ENCODE data around the gene FIS1.
"Not testable (repeated sequence)": the region's sequence is repeated elsewhere in the genome, so short reads cannot be mapped to it uniquely, and the experiment has no call there.

FIS1 gene

DNA sequence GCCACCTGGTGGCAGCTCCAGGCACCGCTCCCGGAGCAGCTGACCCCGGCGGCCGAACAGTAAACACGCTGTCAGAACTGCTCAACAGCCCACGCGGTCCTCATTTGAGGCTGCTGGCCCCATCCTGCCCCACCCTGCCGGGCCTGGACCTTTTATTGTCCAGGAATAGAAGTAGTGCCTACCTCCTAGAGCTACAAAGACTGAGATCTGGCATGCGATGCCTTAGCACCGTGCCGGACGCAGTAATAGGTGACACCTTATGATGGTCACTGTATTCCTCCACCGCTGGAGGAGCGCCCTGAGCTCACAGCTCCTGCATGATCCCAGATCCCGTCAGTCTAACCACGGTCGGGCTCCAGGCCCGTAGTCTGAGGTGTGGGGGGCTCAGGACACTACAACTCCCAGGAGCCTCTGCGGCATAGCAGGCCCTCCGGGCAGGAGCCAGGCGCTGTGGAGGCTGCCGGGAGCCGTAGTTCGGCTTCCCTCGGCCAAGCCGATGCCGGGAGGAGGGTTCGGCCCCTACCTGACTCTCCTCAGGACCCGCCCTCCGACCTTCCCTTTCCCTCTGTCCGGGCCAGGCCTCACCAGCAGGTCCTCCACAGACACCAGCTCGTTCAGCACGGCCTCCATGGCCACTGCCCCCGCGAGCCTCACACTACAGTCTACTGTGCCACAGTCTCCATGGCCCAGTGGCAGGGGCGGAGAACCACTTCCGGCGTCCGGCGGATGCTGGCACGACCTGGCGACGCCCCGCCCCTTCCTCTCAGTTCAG is at the start of gene FIS1:
Gene FIS1 (minus strand): TSS at position 707 of the 772 bp plus-strand sequence. CDS start 77 bp downstream, at position 630.
- peak; percentile 79 for DNase-seq (ENCODE audit: low read depth)

DNA sequence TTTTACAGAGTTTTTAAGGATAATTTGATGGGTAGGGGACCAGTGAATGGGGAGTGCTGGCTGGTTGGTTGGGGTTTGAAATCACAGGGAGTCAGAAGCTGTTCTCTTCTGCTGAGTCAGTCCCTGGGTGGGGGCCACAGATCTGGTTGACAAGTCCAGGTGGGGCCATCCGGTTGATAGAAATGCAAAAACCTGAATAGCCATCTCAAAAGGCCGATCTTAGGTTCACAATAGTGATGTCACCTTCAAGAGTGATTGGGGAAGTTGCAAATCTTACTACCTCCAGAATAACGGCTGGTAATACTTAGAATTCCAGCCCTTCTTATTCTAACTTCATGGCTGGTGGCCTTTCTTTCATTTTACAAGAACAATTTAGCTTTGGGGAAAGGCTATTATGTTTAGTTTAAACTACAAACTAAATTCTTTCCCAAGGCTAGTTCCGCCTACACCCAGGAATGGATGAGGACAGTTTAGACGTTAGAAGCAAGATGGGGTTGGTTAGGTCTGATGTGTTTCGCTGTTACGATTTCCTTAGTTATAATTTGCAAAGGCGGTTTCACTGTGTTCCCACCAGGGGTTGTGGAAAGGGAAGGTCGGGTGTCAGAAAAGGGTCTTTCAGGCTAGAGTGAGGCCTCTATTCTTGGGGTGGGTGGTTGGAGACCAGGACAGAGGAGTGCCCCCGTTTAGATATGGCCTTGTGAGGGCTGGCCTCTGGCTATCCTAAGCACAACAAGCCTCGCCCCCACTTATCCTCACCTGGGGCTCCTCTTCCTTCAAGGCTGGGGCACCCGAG is 49.4 kb upstream of the FIS1 start:
- DNase-seq (ENCODE audit: low read depth) = no peak

DNA sequence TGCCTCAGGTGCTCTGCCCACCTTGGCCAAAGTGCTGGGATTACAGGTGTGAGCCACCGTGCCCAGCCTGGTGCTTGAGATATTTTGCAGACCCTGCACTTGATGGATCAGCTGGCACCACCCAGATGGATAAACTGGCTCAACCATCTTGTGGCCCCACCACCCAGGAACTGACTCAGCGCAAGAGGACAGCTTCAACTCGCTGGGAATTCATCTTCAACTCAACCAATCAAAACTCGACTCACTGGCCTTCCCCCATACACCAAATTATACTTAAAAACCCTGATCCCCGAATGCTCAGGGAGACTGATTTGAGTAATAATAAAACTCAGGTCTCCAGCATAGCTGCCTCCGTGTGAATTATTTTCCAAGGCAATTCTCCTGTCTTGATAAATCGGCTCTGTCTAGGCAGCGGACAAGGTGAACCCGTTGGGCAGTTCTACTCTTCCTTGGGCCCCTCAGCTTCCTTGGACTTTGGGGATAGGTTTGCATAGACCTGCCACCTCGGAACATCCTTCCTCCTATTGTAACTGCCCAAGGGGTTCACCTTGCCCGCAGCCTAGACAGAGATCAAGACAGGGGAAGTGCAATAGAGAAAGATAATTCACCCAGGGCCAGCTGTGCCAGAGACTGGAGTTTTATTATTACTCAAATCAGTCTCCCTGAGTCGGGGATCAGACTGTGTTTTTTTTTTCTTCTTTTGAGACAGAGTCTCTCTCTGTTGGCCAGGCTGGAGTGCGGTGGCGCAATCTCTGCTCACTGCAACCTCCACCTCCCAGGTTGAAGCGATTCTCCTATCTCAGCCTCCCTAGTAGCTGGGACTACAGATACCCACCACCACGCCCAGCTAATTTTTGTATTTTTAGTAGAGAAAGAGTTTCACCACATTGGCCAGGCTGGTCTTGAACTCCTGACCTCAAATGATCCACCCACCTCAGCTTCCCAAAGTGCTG is 48.5 kb upstream of the FIS1 start:
- not testable (repeated sequence) for DNase-seq (ENCODE audit: low read depth)

DNA sequence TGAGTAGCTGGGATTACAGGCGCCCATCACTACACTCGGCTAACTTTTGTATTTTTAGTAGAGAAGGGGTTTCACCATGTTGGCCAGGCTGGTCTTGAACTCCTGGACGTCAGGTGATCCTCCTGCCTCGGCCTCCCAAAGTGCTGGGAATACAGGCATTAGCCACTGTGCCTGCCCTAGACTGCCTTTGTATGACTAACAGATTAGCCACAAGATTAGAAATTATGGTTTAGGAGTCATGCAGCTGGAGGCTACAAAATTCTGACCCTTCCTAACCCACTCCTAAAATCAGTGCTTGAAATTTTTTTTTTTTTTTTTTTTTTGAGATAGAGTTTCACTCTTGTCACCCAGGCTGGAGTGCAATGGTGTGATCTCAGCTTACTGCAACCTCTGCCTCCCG is 47.7 kb upstream of the FIS1 start:
- not testable (repeated sequence) for DNase-seq (ENCODE audit: low read depth)

DNA sequence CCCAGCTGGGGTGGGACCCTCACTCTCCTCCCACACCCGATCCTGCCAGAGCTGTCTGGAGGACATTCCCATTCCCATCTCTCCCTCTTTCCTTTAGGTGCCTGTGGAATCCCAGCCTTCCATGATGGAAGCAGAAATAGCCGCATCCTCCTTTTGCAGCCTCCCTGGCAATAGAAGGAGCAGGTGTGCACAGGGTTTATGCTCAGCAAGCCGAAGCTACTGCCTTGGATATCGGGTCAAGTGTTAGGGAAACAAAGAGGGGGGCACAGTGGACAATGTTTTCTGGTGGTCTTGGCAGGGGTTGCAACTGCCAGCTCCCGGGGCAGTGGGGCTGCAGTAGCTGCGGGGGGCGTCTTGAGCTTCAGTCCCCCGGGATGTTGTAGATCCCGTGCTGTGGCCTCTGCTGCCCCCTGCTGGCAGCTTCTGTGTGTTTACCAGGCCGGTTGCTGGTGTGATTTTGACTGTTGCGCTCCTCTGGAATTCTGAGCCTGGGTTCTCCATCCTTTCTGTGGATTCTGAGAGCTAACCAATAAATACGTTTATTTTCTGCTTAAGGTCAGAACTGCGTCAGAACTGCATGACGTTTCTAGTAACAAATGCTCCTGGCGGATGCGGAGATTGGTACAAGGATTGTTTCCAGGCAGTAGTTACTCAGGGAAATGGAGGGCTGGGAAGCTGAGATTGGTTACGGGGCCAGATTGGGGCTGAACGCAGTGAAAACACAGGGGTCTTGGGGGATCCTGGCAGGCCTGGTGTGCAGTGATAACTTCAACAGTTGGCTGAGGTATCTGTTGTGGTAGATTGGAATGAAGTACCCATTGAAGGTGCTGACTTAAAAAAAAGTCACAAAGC is 45.5 kb upstream of the FIS1 start:
- DNase-seq (ENCODE audit: low read depth) = peak; percentile 44

DNA sequence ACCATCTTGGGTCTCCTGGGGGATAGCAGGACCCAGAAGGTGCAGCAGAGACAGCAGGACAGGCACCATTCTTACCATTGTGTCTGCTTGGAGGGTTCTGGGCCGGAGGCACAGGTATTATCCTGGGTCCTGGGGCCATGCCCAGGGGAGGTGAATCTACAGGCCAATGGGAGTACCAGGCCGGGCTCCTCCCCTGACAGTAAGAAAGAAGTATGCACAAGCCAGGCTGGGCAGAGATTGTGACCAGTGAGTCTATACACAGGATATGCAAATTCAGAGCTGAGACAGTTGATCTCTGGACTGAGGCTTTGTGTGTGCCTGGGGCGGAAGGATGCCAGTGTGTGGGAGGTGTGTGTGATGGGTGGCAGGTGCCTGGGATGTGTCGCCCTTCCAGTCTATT is 44.8 kb upstream of the FIS1 start:
- DNase-seq (ENCODE audit: low read depth) = not testable (repeated sequence)

DNA sequence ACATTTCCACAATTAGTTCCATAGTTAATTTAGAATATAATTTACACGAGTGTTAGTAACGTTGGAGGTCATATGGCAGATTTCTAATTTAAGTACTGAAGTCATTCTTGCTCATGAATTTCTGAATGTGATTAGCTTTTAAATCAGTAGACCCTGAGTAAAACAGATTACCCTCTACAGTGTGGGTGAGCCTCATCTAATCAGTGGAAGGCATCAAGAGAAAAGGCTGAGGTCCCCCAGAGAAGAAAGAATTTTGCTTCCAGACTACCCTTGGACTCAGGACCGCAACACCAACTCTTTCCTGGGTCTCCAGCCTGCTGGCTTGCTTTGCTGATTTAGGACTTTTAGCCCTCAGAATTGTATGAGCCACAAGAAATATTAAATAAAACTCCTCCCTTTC is 43.6 kb upstream of the FIS1 start:
- no peak for DNase-seq (ENCODE audit: low read depth)

DNA sequence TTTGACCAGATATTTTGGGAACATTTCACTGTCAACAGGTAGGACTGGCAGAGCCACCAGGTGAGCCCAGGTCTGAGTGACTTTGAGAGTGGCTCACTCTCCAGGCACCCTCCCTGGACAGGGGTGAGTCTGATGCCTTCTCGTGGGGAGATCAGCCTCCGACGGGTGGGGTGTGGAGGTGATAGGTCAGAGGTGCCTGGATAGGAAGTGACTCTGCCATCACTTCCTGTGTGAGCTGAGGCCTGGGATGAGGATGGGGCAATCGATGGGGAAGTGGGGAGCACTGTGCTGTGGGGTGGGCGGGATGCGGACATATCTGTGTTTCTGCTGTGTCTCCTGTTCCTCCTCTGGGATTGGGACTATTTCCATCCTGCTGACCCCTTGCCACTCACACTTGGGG is 42.2 kb upstream of the FIS1 start:
- DNase-seq (ENCODE audit: low read depth) = no peak

DNA sequence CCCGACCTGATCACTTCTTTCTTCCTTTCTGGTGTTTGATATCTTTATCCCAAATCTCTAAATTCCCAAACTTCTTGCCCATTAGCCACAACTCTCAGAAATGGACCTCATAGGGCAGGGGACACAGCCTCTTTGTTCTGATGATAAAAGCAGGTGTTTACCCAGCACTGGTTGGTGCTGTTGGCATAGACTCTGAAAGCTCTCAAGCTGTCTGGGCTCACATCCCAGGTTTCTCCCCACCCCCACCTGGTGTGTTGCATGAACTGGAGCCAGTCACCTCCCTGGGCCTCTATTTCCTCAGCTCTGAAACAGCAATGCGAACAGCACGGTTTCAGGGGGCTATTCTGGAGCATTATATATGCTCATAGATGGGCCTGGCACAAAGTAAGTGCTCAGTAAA is 41.0 kb upstream of the FIS1 start:
- DNase-seq (ENCODE audit: low read depth) = not testable (repeated sequence)

DNA sequence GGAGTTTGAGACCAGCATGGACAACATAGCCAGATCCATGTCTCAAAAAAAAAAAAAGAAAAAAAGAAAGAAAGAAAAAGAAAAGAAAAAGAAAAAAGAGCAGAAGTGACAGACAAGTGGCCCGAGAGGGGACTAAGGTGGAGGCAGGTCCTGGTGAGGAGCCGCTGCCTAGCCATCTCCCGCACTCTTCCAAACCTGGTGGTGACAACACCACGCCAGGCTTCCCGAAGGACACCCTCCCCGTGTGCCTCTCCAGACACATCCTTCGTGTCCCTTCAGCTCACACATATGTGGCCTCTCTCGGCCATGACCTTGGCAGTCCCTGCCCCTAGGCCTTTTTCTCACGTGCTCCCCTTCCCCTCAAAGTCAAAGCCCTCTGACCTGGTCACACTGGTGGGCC is 40.3 kb upstream of the FIS1 start:
- no peak for DNase-seq (ENCODE audit: low read depth)

DNA sequence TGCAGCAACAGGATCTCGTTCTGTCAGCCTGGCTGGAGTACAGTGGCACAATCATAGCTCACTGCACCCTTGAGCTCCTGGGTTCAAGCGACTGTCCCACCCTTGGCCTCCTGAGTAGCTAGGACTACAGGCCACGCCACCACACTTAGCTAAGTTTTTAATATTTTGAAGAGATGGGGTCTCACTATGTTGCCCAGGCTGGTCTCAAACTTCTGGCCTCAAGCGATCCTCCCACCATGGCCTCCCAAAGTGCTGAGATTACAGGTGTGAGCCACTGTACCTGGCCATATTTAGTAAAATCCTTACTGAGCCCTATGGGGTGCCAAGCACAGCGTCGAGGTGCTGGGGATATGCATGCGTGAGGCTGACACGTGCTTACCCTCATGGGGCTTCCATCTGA is 36.0 kb upstream of the FIS1 start:
- not testable (repeated sequence) for DNase-seq (ENCODE audit: low read depth)

DNA sequence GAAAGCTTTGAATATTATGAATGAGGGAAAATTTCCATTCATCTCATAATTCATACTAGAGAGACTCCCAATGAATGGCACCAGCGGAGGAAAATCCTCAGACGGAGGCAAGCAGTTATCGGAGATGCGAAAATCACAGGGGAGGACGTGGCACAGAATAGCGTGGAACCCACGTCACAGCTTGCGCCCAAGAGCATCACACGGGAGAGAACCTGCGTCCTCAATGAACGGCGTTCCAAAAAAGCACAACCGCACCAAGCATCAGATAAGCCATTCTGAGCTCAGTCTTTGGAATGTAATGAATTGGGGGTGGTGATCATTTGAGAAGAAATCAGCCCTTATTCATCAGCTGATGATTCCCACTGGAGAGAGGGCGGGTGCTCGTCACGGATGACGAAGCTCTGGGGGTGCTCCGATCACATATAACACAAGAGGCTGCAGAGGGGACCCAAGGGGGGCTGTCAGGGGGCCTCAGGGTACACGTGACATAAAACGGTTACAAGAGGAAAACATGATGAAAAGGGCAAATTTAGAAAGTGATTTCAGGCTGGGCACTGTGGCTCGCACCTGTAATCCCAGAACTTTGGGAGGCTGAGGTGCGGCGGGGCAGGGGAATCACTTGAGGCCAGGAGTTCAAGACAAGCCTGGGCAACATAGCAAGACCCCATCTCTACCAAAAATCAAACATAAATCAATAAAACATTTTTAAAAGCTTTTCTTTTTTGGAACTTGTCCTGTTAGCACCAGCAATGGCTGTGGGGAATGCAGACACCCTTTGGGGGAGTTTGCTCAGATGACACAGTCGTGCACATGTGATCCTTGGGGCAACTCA is 33.8 kb upstream of the FIS1 start:
- no peak for DNase-seq (ENCODE audit: low read depth)

DNA sequence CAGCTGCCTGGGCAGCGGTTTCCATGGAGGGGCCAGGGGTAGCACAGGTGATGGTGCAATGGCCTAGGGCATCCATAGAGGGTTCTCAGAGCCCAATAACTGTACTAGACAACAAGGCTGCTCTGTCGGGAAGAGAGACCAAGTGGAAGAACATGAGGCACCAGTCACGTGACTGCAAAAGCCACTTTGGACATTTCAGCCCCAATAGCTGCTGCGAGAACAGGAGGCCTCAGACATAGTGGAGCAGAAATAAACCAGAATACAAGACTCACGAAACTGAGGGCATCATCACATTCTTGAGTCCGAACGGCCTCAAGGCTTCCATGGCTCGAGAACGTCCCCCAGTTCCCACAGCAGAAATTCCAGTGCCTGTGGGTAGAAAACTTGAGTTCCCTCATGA is 32.3 kb upstream of the FIS1 start:
- no peak for DNase-seq (ENCODE audit: low read depth)

DNA sequence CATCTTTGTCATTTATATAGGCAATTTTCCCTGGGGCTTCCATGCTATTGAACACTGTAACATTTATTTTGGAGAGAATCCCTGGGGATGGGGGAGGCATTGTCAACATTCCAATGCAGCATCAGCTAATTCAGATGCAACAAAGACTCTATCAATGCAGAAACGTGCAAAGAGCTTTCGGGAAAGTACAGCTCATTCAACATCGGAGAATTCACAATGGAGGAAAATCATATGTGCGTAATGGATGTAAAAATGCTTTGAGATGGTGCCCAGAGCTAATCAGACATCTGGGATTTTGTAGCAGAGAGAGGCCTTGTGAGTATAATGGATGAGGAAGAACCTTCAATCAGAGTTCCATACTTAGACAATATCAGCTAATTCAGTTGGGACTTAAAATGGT is 28.3 kb upstream of the FIS1 start:
- no peak for DNase-seq (ENCODE audit: low read depth)

DNA sequence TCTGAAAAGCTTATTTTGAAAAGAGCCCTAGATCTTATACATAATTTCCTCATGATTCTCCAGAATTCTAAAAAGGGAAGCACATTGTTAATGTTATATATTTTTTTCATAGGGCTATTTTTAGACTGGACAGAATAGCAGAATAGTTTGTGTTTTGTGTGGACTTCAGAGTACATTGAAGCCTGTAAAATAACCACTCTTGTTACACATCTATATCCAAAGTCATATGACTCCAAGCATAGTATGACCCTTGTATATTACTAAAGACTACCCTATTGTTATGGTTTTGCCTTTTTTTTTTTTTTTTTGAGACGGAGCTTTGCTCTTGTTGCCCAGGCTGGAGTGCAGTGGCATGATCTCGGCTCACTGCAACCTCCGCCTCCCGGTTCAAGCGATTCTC is 26.1 kb upstream of the FIS1 start:
- no peak for DNase-seq (ENCODE audit: low read depth)

DNA sequence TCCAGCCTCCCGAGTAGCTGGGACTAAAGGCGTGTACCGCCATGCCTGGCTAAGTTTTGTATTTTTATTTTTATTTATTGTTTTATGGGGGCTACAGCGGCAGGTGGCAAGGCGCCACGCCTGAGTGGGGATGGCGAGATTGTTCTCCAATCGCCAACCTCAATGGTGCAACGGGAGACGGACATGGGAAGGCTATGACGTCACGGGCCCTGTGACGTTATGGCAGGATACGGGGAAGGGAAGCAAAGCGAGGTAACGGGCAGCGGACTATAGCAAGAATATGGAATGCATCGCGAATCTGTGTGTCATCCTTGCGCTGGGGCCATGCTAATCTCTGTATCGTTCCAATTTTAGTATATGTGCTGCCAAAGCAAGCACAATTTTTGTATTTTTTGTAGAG is 24.8 kb upstream of the FIS1 start:
- no peak for DNase-seq (ENCODE audit: low read depth)

DNA sequence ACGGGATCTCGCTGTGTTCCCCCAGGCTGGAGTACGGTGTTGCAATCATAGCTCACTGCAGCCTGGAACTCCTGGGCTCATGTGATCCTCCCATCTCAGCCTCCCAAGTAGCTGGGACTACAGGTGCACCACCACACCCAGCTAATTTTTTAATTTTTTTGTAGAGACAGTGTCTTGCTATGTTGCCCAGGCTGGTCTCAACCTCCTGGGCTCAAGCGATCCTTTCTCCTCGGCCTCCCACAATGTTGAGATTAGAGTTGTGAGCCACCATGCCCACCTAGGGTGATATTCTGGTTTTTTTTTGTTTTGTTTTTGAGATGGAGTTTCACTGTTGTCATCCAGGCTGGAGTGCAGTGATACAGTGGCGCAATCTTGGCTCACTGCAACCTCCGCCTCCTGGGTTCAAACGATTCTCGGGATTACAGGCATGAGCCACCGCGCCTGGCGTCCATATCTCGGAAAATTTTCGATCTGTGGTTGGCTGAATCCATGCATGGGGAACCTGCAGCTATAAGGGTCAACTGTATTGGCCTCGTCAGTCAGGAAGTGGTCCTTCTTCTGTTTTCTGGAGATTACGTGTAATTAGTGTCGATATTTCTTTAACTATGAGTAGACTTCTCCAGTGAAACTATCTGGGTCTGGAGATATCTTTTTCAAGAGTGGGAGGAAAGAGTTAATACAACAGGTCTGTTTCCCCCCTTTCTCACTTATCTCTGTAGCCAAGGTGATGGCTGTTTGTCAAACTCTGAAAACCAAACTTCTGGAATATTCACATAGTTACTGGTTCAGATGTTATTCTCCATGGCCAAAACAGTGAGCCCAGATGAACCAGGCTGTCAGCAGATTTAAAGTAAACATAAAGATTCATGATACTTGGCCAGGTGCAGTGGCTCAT is 21.0 kb upstream of the FIS1 start:
- no peak for DNase-seq (ENCODE audit: low read depth)

DNA sequence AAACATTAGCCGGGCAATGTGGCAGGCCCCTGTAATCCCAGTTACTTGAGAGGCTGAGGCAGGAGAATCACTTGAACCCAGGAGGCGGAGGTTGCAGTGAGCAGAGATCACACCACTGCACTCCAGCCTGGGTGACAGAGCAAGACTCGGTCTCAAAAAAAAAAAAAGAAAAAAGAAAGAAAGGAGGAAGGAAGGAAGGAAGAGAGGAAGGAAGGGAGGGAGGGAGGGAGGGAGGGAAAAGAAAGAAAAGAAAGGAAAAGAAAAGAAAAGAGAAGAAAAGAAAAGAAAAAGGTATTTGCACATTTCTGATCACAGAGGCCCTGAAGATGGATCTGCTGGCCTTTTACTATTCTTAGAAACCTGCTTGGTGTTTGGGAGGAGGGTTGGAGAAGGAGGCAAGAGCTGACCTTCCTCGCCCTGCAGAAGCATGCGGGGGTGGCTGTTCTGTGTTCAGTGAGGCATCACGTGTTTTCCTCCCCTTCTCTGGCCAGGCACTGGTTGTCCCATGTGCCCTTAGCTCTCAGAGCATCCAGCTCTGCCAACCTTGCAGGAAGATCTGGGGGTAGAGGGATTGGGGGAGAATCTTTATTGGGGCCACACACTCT is 19.3 kb upstream of the FIS1 start:
- DNase-seq (ENCODE audit: low read depth) = not testable (repeated sequence)

DNA sequence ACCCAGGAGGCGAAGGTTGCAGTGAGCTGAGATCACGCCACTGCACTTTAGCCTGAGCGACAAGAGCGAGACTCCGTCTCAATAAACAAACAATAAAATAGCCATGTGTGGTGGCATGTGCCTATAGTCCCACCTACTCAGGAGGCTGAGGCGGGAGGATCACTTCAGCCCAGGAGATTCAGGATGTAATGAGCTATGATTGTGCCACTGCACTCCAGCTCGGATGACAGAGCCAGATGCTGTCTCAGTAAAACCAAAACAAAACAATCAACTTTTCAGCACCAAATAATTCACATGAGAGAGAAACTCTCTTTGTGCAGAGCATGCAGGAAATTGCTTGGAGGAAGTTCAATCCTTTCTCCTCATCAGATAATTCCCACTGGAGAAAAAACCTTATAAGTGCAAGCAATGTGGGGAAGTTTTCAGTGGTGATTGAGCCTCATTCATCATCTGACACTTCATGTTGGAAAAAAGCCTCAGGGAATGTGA is 13.4 kb upstream of the FIS1 start:
- DNase-seq (ENCODE audit: low read depth) = no peak

Measured in stimulated activated CD8-positive, alpha-beta memory T cell treated with anti-CD3 and anti-CD28 coated beads, Interleukin-15, amount 100 ng/mL, for 1 hour (primary cell).